ENCODE results near the gene TMEM53. TPM values are rescaled to one million over a fixed set of nuclear protein-coding genes. Genes with fewer than 3 reads are reported as not detected.

The TMEM53 gene
- 6.1 and 8.3 TPM in 2 replicates for total RNA-seq

- peak; percentile 96 for DNase-seq (ENCODE audit: low read depth)
- FAIRE-seq = no peak
Measured at GRCh38 chr1:44674113-44675000, at the start of gene TMEM53, which contains the start of gene ARMH1. Gene TMEM53, minus strand, starts transcription at chr1:44674481. Its CDS starts 90 bp downstream, at chr1:44674391. Gene ARMH1, plus strand, starts transcription at chr1:44674714. Its CDS starts 14,984 bp downstream, at chr1:44689698.

DNA sequence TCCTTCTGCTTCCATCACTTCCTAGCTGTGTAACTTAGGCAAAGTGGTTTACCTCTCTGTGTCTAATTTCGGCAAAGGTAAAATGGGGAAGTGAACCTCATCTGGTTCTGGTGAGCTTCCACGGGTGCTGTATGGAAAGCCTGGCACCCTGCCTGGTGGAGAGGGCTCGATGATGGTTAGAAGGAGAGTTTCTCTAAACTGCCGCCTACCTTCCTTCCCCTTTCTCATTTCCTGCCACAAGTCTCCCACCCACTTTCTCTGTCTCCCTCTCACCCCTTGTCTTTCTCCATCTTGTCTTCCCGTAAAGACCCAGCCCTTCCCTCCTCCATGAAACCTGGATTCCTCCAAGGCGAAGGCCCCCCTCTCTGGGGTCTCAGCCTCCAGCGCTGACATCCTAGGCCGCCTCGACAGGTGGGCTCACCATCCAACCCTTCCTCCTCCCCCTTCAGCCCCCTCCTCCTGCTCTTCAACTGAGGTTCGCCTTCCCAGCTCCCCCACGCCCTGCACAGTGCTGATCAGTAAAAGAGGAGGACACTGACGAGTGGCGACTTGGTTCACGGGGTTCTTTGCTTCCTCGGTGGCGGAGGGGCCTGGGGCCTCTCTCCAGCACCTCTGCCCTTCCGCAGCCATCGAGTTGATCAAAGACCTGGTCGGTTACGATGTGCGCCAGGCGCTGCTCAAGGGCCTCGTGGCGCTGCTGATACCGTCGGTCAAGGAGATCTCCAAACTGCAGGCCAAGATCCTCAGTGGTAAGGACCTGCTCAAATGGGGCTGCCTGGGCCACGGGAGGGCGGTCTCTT, 49.4 kb upstream of the TMEM53 start:
- FAIRE-seq (no peak), DNase-seq (ENCODE audit: low read depth) (no peak)
- no peaks in the 10 kb centered on the region for H3K36me3 ChIP-seq (ENCODE audit: control insufficient read depth, insufficient read depth, low read length)
- H3K4me3 ChIP-seq (ENCODE audit: low read depth, low read length) = no peak overlapping the region
- TF ChIP-seq CTCF (IDR thresholded peaks at IDR 0.05; ENCODE audit: insufficient read depth, low read length, severe bottlenecking) = no peak
- no peaks in the 10 kb centered on the region for H3K27me3 ChIP-seq (ENCODE audit: control insufficient read depth, insufficient read depth, low read length)

More at GRCh38 chr1:44674113-44675000, at the start of gene TMEM53, which contains the start of gene ARMH1:
- Histone ChIP-seq H3K27me3 (ENCODE audit: control insufficient read depth, insufficient read depth, low read length) (no peaks in the 10 kb centered on the region), H3K4me3 (ENCODE audit: low read depth, low read length) (peak within 1 kb of the TSS; percentile 52), H3K36me3 (ENCODE audit: control insufficient read depth, insufficient read depth, low read length) (no peaks in the 10 kb centered on the region)
- TF ChIP-seq CTCF (IDR thresholded peaks at IDR 0.05; ENCODE audit: insufficient read depth, low read length, severe bottlenecking) = no peak

GRCh38 chr1:44723064-44723463, 48.8 kb upstream of the TMEM53 start:
- Histone ChIP-seq H3K36me3 (ENCODE audit: control insufficient read depth, insufficient read depth, low read length) (no peaks in the 10 kb centered on the region), H3K27me3 (ENCODE audit: control insufficient read depth, insufficient read depth, low read length) (no peaks in the 10 kb centered on the region), H3K4me3 (ENCODE audit: low read depth, low read length) (no peak overlapping the region)
- no peak for DNase-seq (ENCODE audit: low read depth)
- no peak for TF ChIP-seq CTCF (IDR thresholded peaks at IDR 0.05; ENCODE audit: insufficient read depth, low read length, severe bottlenecking)
- no peak for FAIRE-seq

GRCh38 chr1:44721485-44722361, 47.4 kb upstream of the TMEM53 start:
- no peaks in the 10 kb centered on the region for H3K36me3 ChIP-seq (ENCODE audit: control insufficient read depth, insufficient read depth, low read length)
- no peak overlapping the region for H3K4me3 ChIP-seq (ENCODE audit: low read depth, low read length)
- H3K27me3 ChIP-seq (ENCODE audit: control insufficient read depth, insufficient read depth, low read length) = no peaks in the 10 kb centered on the region
- FAIRE-seq (peak; percentile 55), DNase-seq (ENCODE audit: low read depth) (peak; percentile 99)
- no peak for TF ChIP-seq CTCF (IDR thresholded peaks at IDR 0.05; ENCODE audit: insufficient read depth, low read length, severe bottlenecking)

GRCh38 chr1:44720281-44720680, 46.0 kb upstream of the TMEM53 start:
- TF ChIP-seq CTCF (IDR thresholded peaks at IDR 0.05; ENCODE audit: insufficient read depth, low read length, severe bottlenecking) = no peak
- DNase-seq (ENCODE audit: low read depth) = no peak
- H3K27me3 ChIP-seq (ENCODE audit: control insufficient read depth, insufficient read depth, low read length) = no peaks in the 10 kb centered on the region
- H3K4me3 ChIP-seq (ENCODE audit: low read depth, low read length) = no peak overlapping the region
- H3K36me3 ChIP-seq (ENCODE audit: control insufficient read depth, insufficient read depth, low read length) = no peaks in the 10 kb centered on the region
- FAIRE-seq = no peak

Data from bronchial epithelial cell (primary cell).